Testis (tissue), 3 donors: ENCODE results near the gene RAB6B. TPM values are rescaled to one million over a fixed set of nuclear protein-coding genes. Genes with fewer than 3 reads are reported as not detected.

Experiments used
- DNase-seq: peaks from one replicate; pipeline ENCODE4 v3.0.0-alpha.2; 2019
- H3K27ac ChIP-seq, 2 donors: fragments of 200-600 bp; sonication (generic); one replicate each; pipeline ENCODE4 v1.5.1; 2019
- H3K27me3 ChIP-seq: fragments of 200-600 bp; sonication (generic); one replicate; pipeline ENCODE4 v1.5.1; 2019
- H3K36me3 ChIP-seq: fragments of 200-600 bp; sonication (generic); one replicate; pipeline ENCODE4 v1.5.1; 2017; ENCODE audit warnings: low read depth; ENCODE audit errors: missing control alignments
- H3K4me1 ChIP-seq: fragments of 200-600 bp; sonication (generic); one replicate; pipeline ENCODE4 v1.5.1; 2019
- H3K4me3 ChIP-seq, 2 donors: fragments of 200-600 bp; sonication (generic); one replicate each; pipeline ENCODE4 v1.5.1; 2017 to 2019
- H3K9me3 ChIP-seq: fragments of 200-600 bp; sonication (generic); one replicate; pipeline ENCODE4 v1.5.1; 2017
- POLR2A ChIP-seq: fragments of 450-650 bp; IDR thresholded peaks from one replicate; pipeline ENCODE4 v1.6.1; 2017; ENCODE audit warnings: antibody characterized with exemption, mild to moderate bottlenecking, moderate library complexity
- WGBS, 2 donors: methylation state at CpG; one replicate each; pipeline ENCODE4 v1.1.5; 2018; 5-methylcytosine and 5-hydroxymethylcytosine counted together
- intact Hi-C: fragments of 100-400 bp; cut with DNase I; formaldehyde crosslinking; loops from one replicate; pipeline ENCODE4 v1.15.1; 2023; ENCODE audit warnings: low total_unique reads
- polyA plus RNA-seq: library from polyadenylated mRNA; stranded (reverse); fragments of 350-450 nt; fragmentation: Illumina TruSeq; extraction: RNeasy Lipid Tissue Mini Kit (QIAGEN cat#74804); gene quantifications from one replicate; pipeline ENCODE4 v1.2.3, GENCODE V29; 2014; ENCODE audit warnings: low read depth, low replicate concordance; ENCODE audit not compliant: insufficient read depth
- total RNA-seq, 2 donors: library from RNA; depleted of rRNA; stranded (reverse); fragments of >200 nt; gene quantifications; one replicate each; pipeline ENCODE4 v1.2.3, GENCODE V29; 2016
- TF ChIP-seq, protein P1 (sequence below), 3 experiments: fragments of 450-650 bp in 2 of 3; fragments of 200-600 bp in 1 of 3; sonication (generic) in 1 of 3; IDR thresholded peaks; one replicate each; pipeline ENCODE4 v1.5.1; 2016 to 2019; ENCODE audit warnings: antibody characterized with exemption in 3 of 3, mild to moderate bottlenecking in 2 of 3, moderate library complexity in 1 of 3

RAB6B gene
- total and polyA plus RNA-seq, 3 donors from 2014 or later, result 5.1 to 8.6 (median 7.0) TPM

DNA sequence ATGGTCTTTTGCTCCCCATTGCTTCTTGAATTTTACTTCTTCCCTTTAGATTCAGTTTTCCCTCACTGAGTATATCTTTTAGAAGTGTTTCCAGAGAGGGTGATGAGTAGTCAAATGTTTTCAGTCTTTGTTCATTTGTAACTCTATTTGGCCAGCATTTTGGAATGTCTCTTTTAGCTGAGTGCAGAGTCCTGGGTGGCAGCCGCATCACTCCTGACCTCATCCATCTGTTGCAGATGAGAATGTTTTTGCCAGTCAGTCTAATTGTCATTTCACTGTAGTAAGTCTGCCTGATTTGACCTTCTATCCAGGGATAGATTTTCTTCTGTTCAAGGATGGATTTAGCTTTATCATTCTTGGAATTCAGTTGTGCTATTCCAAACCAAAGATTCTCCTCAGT lies 82.8 kb downstream of the RAB6B start:
- 83 to 100% methylated on average over 1 of the region's 1 CpG for WGBS, 2 donors
- Histone ChIP-seq H3K4me3 (no peak overlapping the region), H3K27ac (no peak overlapping the region), H3K27me3 (no peaks in the 10 kb centered on the region), H3K9me3 (no peaks in the 10 kb centered on the region), H3K36me3 (no peaks in the 10 kb centered on the region), H3K4me1 (no peaks in the 10 kb centered on the region)
- no peak for DNase-seq
- intact Hi-C loops, result no loop called here
- no peak for TF ChIP-seq POLR2A
- TF ChIP-seq, protein P1, sequence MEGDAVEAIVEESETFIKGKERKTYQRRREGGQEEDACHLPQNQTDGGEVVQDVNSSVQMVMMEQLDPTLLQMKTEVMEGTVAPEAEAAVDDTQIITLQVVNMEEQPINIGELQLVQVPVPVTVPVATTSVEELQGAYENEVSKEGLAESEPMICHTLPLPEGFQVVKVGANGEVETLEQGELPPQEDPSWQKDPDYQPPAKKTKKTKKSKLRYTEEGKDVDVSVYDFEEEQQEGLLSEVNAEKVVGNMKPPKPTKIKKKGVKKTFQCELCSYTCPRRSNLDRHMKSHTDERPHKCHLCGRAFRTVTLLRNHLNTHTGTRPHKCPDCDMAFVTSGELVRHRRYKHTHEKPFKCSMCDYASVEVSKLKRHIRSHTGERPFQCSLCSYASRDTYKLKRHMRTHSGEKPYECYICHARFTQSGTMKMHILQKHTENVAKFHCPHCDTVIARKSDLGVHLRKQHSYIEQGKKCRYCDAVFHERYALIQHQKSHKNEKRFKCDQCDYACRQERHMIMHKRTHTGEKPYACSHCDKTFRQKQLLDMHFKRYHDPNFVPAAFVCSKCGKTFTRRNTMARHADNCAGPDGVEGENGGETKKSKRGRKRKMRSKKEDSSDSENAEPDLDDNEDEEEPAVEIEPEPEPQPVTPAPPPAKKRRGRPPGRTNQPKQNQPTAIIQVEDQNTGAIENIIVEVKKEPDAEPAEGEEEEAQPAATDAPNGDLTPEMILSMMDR (IDR thresholded peaks at IDR 0.05), result no peak

DNA sequence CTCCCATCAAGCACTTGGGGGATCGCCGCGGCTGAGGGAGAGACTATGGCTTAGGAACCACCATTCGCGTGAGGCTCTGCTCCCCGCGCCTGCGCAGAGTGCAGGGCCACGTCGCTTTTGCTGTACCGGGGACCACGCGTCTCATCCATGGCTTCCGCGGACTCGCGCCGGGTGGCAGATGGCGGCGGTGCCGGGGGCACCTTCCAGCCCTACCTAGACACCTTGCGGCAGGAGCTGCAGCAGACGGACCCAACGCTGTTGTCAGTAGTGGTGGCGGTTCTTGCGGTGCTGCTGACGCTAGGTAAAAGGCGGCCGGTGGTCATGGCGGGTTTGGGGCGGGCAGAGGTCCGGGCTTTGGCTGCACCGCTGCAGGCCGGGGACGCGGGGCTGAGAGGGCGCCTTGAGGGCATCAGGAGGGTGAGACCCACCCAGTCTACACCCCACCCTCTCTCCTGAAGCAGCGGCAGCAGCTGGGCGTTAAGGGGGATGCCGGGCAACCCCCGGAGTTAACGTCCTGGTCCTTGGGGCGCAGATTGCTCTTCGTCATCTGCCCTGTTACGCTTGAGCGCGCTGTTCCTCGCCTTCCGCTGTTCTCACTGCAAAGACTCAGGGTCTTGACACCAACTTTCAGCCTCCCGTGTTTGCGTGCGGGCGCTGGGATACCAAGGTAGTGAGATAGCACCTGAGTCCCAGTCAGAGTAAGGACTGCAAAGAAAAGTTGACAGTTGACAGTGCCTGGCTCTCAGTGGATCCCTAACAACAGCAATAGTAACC lies 89.8 kb downstream of the RAB6B start, which contains the start of gene SRPRB:
TSS of gene SRPRB (plus strand) at position 114 of the 774 bp plus-strand sequence. CDS start at position 148, 34 bp downstream.
- 0% methylated on average over 4 to 49 of the region's 53 CpGs for WGBS, 2 donors
- H3K4me3 ChIP-seq, result peak within 1 kb of the TSS; percentile 77 to 91
- peak within 1 kb of the TSS; percentile 31 to 63 for H3K27ac ChIP-seq
- intact Hi-C loops, result no loop called here
- no peaks in the 10 kb centered on the region for H3K27me3 ChIP-seq
- DNase-seq, result peak; percentile 97
- no peaks in the 10 kb centered on the region for H3K9me3 ChIP-seq
- no peaks in the 10 kb centered on the region for H3K36me3 ChIP-seq
- TF ChIP-seq, protein P1 (IDR thresholded peaks at IDR 0.05), result no peak
- peak; percentile 20 for TF ChIP-seq POLR2A
- no peaks in the 10 kb centered on the region for H3K4me1 ChIP-seq

DNA sequence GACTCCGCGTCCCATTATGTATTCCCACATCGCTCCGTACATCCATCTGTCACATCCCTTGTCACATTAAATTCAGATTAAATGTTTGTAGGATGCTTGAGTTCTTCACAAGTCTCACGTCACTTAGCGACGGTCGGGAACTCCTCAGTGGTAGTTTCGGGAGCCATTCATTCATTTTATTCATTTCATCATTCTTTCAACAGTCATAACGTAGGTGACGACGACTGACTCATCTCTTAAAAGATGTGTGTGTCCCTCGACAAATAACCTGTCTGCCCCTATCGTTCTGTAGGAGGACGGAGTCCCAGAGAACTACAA lies 90.3 kb downstream of the RAB6B start:
- intact Hi-C loops, result no loop called here
- no peak for DNase-seq
- 6 to 13% methylated on average over 15 of the region's 15 CpGs for WGBS, 2 donors

DNA sequence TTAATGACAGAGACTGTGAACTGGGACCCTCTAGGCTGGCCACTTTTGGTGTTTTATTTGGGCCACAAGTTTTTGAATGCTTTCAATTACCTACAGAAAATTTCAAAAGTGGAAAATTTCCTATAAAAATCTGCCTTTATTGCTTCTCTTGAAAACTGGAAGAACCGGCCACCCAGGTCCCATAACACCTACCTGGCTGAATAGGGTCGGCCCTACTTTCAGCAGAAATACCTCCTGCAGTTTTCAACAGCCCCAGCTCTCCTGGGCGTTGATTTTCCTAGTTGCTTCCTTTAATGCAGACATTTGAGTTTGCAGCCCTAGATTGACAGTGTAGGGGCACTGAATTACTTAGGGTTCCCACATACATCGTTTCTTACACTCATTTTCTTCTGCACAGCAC lies 90.8 kb downstream of the RAB6B start:
- Histone ChIP-seq H3K36me3 (no peaks in the 10 kb centered on the region), H3K27ac (no peak overlapping the region), H3K4me1 (no peaks in the 10 kb centered on the region), H3K9me3 (no peaks in the 10 kb centered on the region), H3K4me3 (peak overlapping the region; percentile 77 to 91), H3K27me3 (no peaks in the 10 kb centered on the region)
- no peak for TF ChIP-seq POLR2A
- TF ChIP-seq, protein P1 (IDR thresholded peaks at IDR 0.05), result no peak
- 52 to 63% methylated on average over 4 of the region's 4 CpGs for WGBS, 2 donors
- no peak for DNase-seq
- intact Hi-C loops, result no loop called here

More for the DNA sequence above, 90.3 kb downstream of the RAB6B start:
- no peak for TF ChIP-seq POLR2A
- TF ChIP-seq, protein P1 (IDR thresholded peaks at IDR 0.05), result peak in 1 of 3 experiments; percentile 17
- Histone ChIP-seq H3K4me3 (peak overlapping the region; percentile 77 to 91), H3K9me3 (no peaks in the 10 kb centered on the region), H3K4me1 (no peaks in the 10 kb centered on the region), H3K36me3 (no peaks in the 10 kb centered on the region), H3K27ac (no peak overlapping the region), H3K27me3 (no peaks in the 10 kb centered on the region)

DNA sequence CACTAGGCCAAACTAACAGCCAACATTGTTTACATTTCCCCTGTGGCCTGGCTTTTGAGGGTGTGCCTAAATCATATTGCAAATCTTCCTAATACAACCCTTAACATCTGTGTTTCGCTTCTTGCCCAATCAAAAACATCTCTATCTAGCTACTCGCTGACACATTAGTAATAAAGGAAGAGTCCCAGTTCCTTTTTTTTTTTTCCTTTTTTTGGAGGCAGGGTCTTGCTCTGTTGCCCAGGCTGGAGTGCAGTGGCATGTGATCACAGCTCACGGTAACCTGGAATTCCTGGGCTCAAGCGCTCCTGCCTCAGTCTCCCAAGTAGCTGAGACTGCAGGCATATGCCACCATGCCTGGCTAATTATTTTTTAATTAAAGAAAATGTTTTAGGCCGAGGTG lies 92.2 kb downstream of the RAB6B start:
- WGBS, 2 donors, result 91 to 93% methylated on average over 5 of the region's 5 CpGs
- Histone ChIP-seq H3K4me1 (no peaks in the 10 kb centered on the region), H3K27me3 (no peaks in the 10 kb centered on the region), H3K4me3 (no peak overlapping the region), H3K9me3 (no peaks in the 10 kb centered on the region), H3K27ac (no peak overlapping the region), H3K36me3 (no peaks in the 10 kb centered on the region)
- TF ChIP-seq POLR2A, result no peak
- TF ChIP-seq, protein P1 (IDR thresholded peaks at IDR 0.05), result no peak
- no peak for DNase-seq
- intact Hi-C loops, result no loop called here
